ENCODE measurements around the gene METTL1. TPM values are rescaled to one million over a fixed set of nuclear protein-coding genes. Genes with fewer than 3 reads are reported as not detected.

METTL1 gene
- total and polyA plus RNA-seq, 9 of the 15 experiments (the other 6 are each of a cell fraction or from before 2014, with no cell fraction given): 12.6 to 65.9 (median 39.2) TPM

- Histone ChIP-seq H3K79me2 (ENCODE audit: control insufficient read depth, insufficient read depth, low read length) (peaks cover 6% of the 10 kb centered on the region), H3K4me3 (no peak overlapping the region), H3K4me2 (ENCODE audit: insufficient read depth, low read length) (peak overlapping the region; percentile 63), H4K20me1 (replicated peaks; ENCODE audit: control insufficient read depth, insufficient read depth, low read length) (no peaks in the 10 kb centered on the region), H3K27me3 (ENCODE audit: control insufficient read depth in 2 of 2, insufficient read depth in 2 of 2, low read length in 2 of 2) (no peaks in the 10 kb centered on the region), H2AFZ (ENCODE audit: low read depth, low read length) (no peak overlapping the region), H3K9me1 (ENCODE audit: control insufficient read depth, insufficient read depth, low read length) (no peaks in the 10 kb centered on the region), H3K9ac (ENCODE audit: insufficient read depth in 1 of 2, low read depth in 2 of 2, low read length in 2 of 2) (no peak overlapping the region; a peak in 1 of 4 replicates), H3K27ac (ENCODE audit: extremely low read depth, low read depth, low read length) (no peak overlapping the region), H3K36me3 (ENCODE audit: control insufficient read depth, insufficient read depth, low read length) (peaks cover 31% of the 10 kb centered on the region), H3K9me3 (replicated peaks; ENCODE audit: control insufficient read depth, insufficient read depth, low read depth, low read length) (no peaks in the 10 kb centered on the region), H3K4me1 (replicated peaks in 1 of 2; ENCODE audit: control insufficient read depth in 2 of 2, insufficient read depth in 2 of 2, low read length in 2 of 2) (peaks cover 14 to 32% of the 10 kb centered on the region in 2 experiments)
- TF ChIP-seq TCFL5 (CRISPR knock-in tag; conservative IDR thresholded peaks at IDR 0.05): no peak
- peak in 1 of 3 experiments; percentile 39; a peak in 1 of 6 replicates for TF ChIP-seq ZBTB11 (CRISPR knock-in tag; IDR thresholded peaks at IDR 0.05)
- intact Hi-C loops (cut with micrococcal nuclease) (no loop called here), in situ Hi-C loops (cut with MboI) (no loop called here)
- ChIA-PET CTCF (ENCODE audit: low intra/inter-chr PET ratio) (no interaction called here), POLR2A (interaction anchor here (1.0 to 3.8 kb wide), 6 partner anchors 9 to 141 kb away, joined by 3 to 26 read pairs (median 4); partner anchors contain the start of genes AVIL, TSFM and TSPAN31)
- DNase-seq (ENCODE audit: extremely low read depth in 1 of 4, low spot score in 3 of 4) (no peak), ATAC-seq (no peak), FAIRE-seq (peak; percentile 69)
- no TSS peak for BruUV-seq (replicated peaks)
- 78% methylated on average over 23 of the region's 40 CpGs for WGBS (ENCODE audit: insufficient coverage, low coverage, missing lambda C conversion rate)
These were observed 6.0 kb downstream of the METTL1 start for GRCh38 chr12:57765698-57766463.

Measured in K562 (cell line).